MG63 (cell line): ENCODE measurements around the gene KRTAP9-3. TPM values are rescaled to one million over a fixed set of nuclear protein-coding genes. Genes with fewer than 3 reads are reported as not detected.

Experiments used
- DNase-seq: peaks from one replicate; pipeline ENCODE4 v3.0.0-alpha.2; 2020
- H3K27me3 ChIP-seq: fragments of 250-450 bp; sonication (Bioruptor Pico); 2 replicates; pipeline ENCODE4 v1.5.1; 2020; ENCODE audit warnings: mild to moderate bottlenecking, moderate library complexity
- H3K36me3 ChIP-seq: fragments of 250-450 bp; sonication (Bioruptor Pico); 2 replicates; pipeline ENCODE4 v1.5.1; 2020; ENCODE audit warnings: mild to moderate bottlenecking, moderate library complexity
- H3K4me3 ChIP-seq: fragments of 250-450 bp; sonication (Bioruptor Pico); 2 replicates; pipeline ENCODE4 v1.5.1; 2020; ENCODE audit warnings: mild to moderate bottlenecking, moderate library complexity
- H3K9me3 ChIP-seq: fragments of 250-450 bp; sonication (Bioruptor Pico); 2 replicates; pipeline ENCODE4 v1.5.1; 2020; ENCODE audit warnings: mild to moderate bottlenecking, moderate library complexity
- total RNA-seq: library from RNA; depleted of rRNA; stranded (reverse); fragments of >200 nt; shearing (Covaris generic); gene quantifications from 2 replicates; pipeline ENCODE4 v1.2.3, GENCODE V29; 2014; ENCODE audit warnings: low replicate concordance; rRNA removed

KRTAP9-3 gene
- total RNA-seq, 1 experiment from 2014 or later, result not detected

GRCh38 chr17:41278176-41278955 lies 46.1 kb downstream of the KRTAP9-3 start:
- DNase-seq, result no peak
- no peaks in the 10 kb centered on the region for H3K36me3 ChIP-seq

More at GRCh38 chr17:41278176-41278955, 46.1 kb downstream of the KRTAP9-3 start:
- Histone ChIP-seq H3K4me3 (no peak overlapping the region), H3K27me3 (no peaks in the 10 kb centered on the region), H3K9me3 (no peaks in the 10 kb centered on the region)

Other genes starting within 250 kb of the KRTAP9-3 start
- not detected in 2 replicates for gene KRT40, start 248.1 kb upstream of the KRTAP9-3 start, total RNA-seq
- gene KRTAP3-3, start 238.3 kb upstream of the KRTAP9-3 start, total RNA-seq, result not detected in 2 replicates
- gene KRTAP3-2, start 232.5 kb upstream of the KRTAP9-3 start, total RNA-seq, result not detected in 2 replicates
- not detected in 2 replicates for gene KRTAP3-1, start 223.3 kb upstream of the KRTAP9-3 start, total RNA-seq
- gene KRTAP1-5, start 205.2 kb upstream of the KRTAP9-3 start, total RNA-seq, result 1.2 and 3.2 TPM in 2 replicates
- gene KRTAP1-4, start 202.3 kb upstream of the KRTAP9-3 start, total RNA-seq, result not detected in 2 replicates
- gene KRTAP1-3, start 197.6 kb upstream of the KRTAP9-3 start, total RNA-seq, result not detected in 2 replicates
- 0.33 TPM in 1 of 2 replicates, not detected in the other for gene KRTAP1-1, start 191.0 kb upstream of the KRTAP9-3 start, total RNA-seq
- gene KRTAP2-1, start 185.1 kb upstream of the KRTAP9-3 start, total RNA-seq, result not detected in 2 replicates
- gene KRTAP2-2, start 177.2 kb upstream of the KRTAP9-3 start, total RNA-seq, result not detected in 2 replicates
- 0.33 TPM in 1 of 2 replicates, not detected in the other for gene KRTAP2-3, start 172.3 kb upstream of the KRTAP9-3 start, total RNA-seq
- not detected in 2 replicates for gene KRTAP2-4, start 166.6 kb upstream of the KRTAP9-3 start, total RNA-seq
- not detected in 2 replicates for gene KRTAP4-7, start 148.3 kb upstream of the KRTAP9-3 start, total RNA-seq
- not detected in 2 replicates for gene KRTAP4-8, start 134.3 kb upstream of the KRTAP9-3 start, total RNA-seq
- gene KRTAP4-16, start 130.2 kb upstream of the KRTAP9-3 start, total RNA-seq, result not detected in 2 replicates
- gene KRTAP4-9, start 127.1 kb upstream of the KRTAP9-3 start, total RNA-seq, result not detected in 2 replicates
- not detected in 2 replicates for gene KRTAP4-11, start 114.1 kb upstream of the KRTAP9-3 start, total RNA-seq
- not detected in 2 replicates for gene KRTAP4-12, start 108.3 kb upstream of the KRTAP9-3 start, total RNA-seq
- not detected in 2 replicates for gene KRTAP4-6, start 91.9 kb upstream of the KRTAP9-3 start, total RNA-seq
- not detected in 2 replicates for gene KRTAP4-5, start 82.6 kb upstream of the KRTAP9-3 start, total RNA-seq
- gene KRTAP4-4, start 71.7 kb upstream of the KRTAP9-3 start, total RNA-seq, result not detected in 2 replicates
- gene KRTAP4-3, start 64.2 kb upstream of the KRTAP9-3 start, total RNA-seq, result not detected in 2 replicates
- not detected in 2 replicates for gene KRTAP4-2, start 54.2 kb upstream of the KRTAP9-3 start, total RNA-seq
- gene KRTAP4-1, start 47.5 kb upstream of the KRTAP9-3 start, total RNA-seq, result not detected in 2 replicates
- gene KRTAP9-1, start 42.6 kb upstream of the KRTAP9-3 start, total RNA-seq, result not detected in 2 replicates
- gene KRTAP9-2, start 5.8 kb upstream of the KRTAP9-3 start, total RNA-seq, result not detected in 2 replicates
- not detected in 2 replicates for gene KRTAP9-8, start 5.5 kb downstream of the KRTAP9-3 start, total RNA-seq
- not detected in 2 replicates for gene KRTAP9-4, start 17.2 kb downstream of the KRTAP9-3 start, total RNA-seq
- gene KRTAP9-9, start 22.9 kb downstream of the KRTAP9-3 start, total RNA-seq, result not detected in 2 replicates
- gene KRTAP9-6, start 32.9 kb downstream of the KRTAP9-3 start, total RNA-seq, result not detected in 2 replicates
- not detected in 2 replicates for gene KRTAP9-7, start 43.2 kb downstream of the KRTAP9-3 start, total RNA-seq
- gene KRTAP29-1, start 70.4 kb downstream of the KRTAP9-3 start, total RNA-seq, result not detected in 2 replicates
- gene KRTAP16-1, start 76.9 kb downstream of the KRTAP9-3 start, total RNA-seq, result not detected in 2 replicates
- not detected in 2 replicates for gene KRTAP17-1, start 83.3 kb downstream of the KRTAP9-3 start, total RNA-seq
- not detected in 2 replicates for gene KRT33A, start 118.4 kb downstream of the KRTAP9-3 start, total RNA-seq
- gene KRT33B, start 137.4 kb downstream of the KRTAP9-3 start, total RNA-seq, result 0.17 and 2.0 TPM in 2 replicates
- gene KRT34, start 149.9 kb downstream of the KRTAP9-3 start, total RNA-seq, result 0.49 TPM in 1 of 2 replicates, not detected in the other
- not detected in 2 replicates for gene KRT31, start 165.2 kb downstream of the KRTAP9-3 start, total RNA-seq
- not detected in 2 replicates for gene KRT37, start 192.1 kb downstream of the KRTAP9-3 start, total RNA-seq
- gene KRT38, start 208.5 kb downstream of the KRTAP9-3 start, total RNA-seq, result 0.17 TPM in 1 of 2 replicates, not detected in the other
- gene KRT32, start 234.9 kb downstream of the KRTAP9-3 start, total RNA-seq, result 0.72 TPM in 1 of 2 replicates, not detected in the other
- gene KRT35, start 248.7 kb downstream of the KRTAP9-3 start, total RNA-seq, result 0.33 TPM in 1 of 2 replicates, not detected in the other